H9 (cell line): ENCODE data around the gene PPP1CC. TPM values are rescaled to one million over a fixed set of nuclear protein-coding genes. Genes with fewer than 3 reads are reported as not detected.

Experiments used
- DNase-seq: peaks from one replicate; pipeline ENCODE4 v3.0.0-alpha.2; 2017
- H2AFZ ChIP-seq: one replicate; pipeline ENCODE4 v1.6.1; 2013; ENCODE audit warnings: mild to moderate bottlenecking, low read length, control low read depth, moderate library complexity
- H2AK5ac ChIP-seq: 2 replicates; pipeline ENCODE4 v1.6.1; 2013; ENCODE audit warnings: low read length, control low read depth, mixed read lengths; ENCODE audit not compliant: insufficient read length
- H2BK120ac ChIP-seq: one replicate; pipeline ENCODE4 v1.6.1; 2013; ENCODE audit warnings: low read depth, mild to moderate bottlenecking, low read length, control low read depth, inconsistent platforms; ENCODE audit not compliant: poor library complexity, severe bottlenecking
- H2BK12ac ChIP-seq: 2 replicates; pipeline ENCODE4 v1.6.1; 2013; ENCODE audit warnings: low read length, control low read depth, mixed read lengths, low read depth; ENCODE audit not compliant: insufficient read length
- H2BK15ac ChIP-seq: 2 replicates; pipeline ENCODE4 v1.6.1; 2013; ENCODE audit warnings: low read depth, low read length, control low read depth
- H2BK20ac ChIP-seq: one replicate; pipeline ENCODE4 v1.6.1; 2013; ENCODE audit warnings: low read depth, mild to moderate bottlenecking, low read length, control low read depth, inconsistent platforms; ENCODE audit not compliant: poor library complexity, severe bottlenecking
- H2BK5ac ChIP-seq: 2 replicates; pipeline ENCODE4 v1.6.1; 2013; ENCODE audit warnings: low read length, control low read depth, mixed read lengths; ENCODE audit not compliant: insufficient read length
- H3K14ac ChIP-seq: 2 replicates; pipeline ENCODE4 v1.6.1; 2013; ENCODE audit warnings: low read length, control low read depth; ENCODE audit not compliant: insufficient read depth
- H3K18ac ChIP-seq: 2 replicates; pipeline ENCODE4 v1.6.1; 2013; ENCODE audit warnings: low read depth, mild to moderate bottlenecking, mixed read lengths, low read length, control low read depth; ENCODE audit not compliant: insufficient read length
- H3K23ac ChIP-seq: 2 replicates; pipeline ENCODE4 v1.6.1; 2013; ENCODE audit warnings: low read length, control low read depth, mixed read lengths, low read depth; ENCODE audit not compliant: insufficient read length
- H3K23me2 ChIP-seq: 2 replicates; pipeline ENCODE4 v1.6.1; 2013; ENCODE audit warnings: low read depth, mild to moderate bottlenecking, mixed read lengths, low read length, control low read depth; ENCODE audit not compliant: insufficient read length, poor library complexity, severe bottlenecking
- H3K27ac ChIP-seq: 2 replicates; pipeline ENCODE4 v1.5.1; 2013; ENCODE audit warnings: low read length, control low read depth, mixed read lengths, low read depth; ENCODE audit not compliant: insufficient read length
- H3K27me3 ChIP-seq: 2 replicates; pipeline ENCODE4 v1.6.1; 2013; ENCODE audit warnings: low read length, control low read depth, inconsistent platforms; ENCODE audit not compliant: insufficient read depth
- H3K4ac ChIP-seq: 2 replicates; pipeline ENCODE4 v1.6.1; 2013; ENCODE audit warnings: low read depth, mild to moderate bottlenecking, control low read depth, inconsistent platforms, low read length, moderate library complexity
- H3K4me1 ChIP-seq: 2 replicates; pipeline ENCODE4 v1.6.1; 2013; ENCODE audit warnings: low read length, control low read depth, inconsistent platforms; ENCODE audit not compliant: insufficient read depth
- H3K4me2 ChIP-seq: 2 replicates; pipeline ENCODE4 v1.6.1; 2013; ENCODE audit warnings: low read length, control low read depth, mixed read lengths; ENCODE audit not compliant: insufficient read length, insufficient read depth
- H3K56ac ChIP-seq: 2 replicates; pipeline ENCODE4 v1.6.1; 2013; ENCODE audit warnings: low read depth, mild to moderate bottlenecking, mixed read lengths, low read length, control low read depth; ENCODE audit not compliant: insufficient read length
- H3K79me1 ChIP-seq: 2 replicates; pipeline ENCODE4 v1.6.1; 2013; ENCODE audit warnings: low read depth, mild to moderate bottlenecking, moderate library complexity, low read length, control low read depth, inconsistent platforms; ENCODE audit not compliant: insufficient read depth, poor library complexity, severe bottlenecking
- H3K79me2 ChIP-seq: 2 replicates; pipeline ENCODE4 v1.6.1; 2013; ENCODE audit warnings: low read length, control low read depth, inconsistent platforms; ENCODE audit not compliant: insufficient read depth
- H3K9ac ChIP-seq: 2 replicates; pipeline ENCODE4 v1.6.1; 2013; ENCODE audit warnings: low read length, control low read depth, mixed read lengths; ENCODE audit not compliant: insufficient read length; ENCODE audit errors: extremely low read depth
- H3K9me3 ChIP-seq: one replicate; pipeline ENCODE4 v1.6.1; 2013; ENCODE audit warnings: low read depth, low read length, inconsistent platforms; ENCODE audit not compliant: control insufficient read depth
- H3T11ph ChIP-seq: one replicate; pipeline ENCODE4 v1.6.1; 2013; ENCODE audit warnings: mild to moderate bottlenecking, low read length, control low read depth, inconsistent platforms
- H4K20me1 ChIP-seq: one replicate; pipeline ENCODE4 v1.6.1; 2013; ENCODE audit not compliant: control insufficient read depth, insufficient read length, insufficient read depth
- H4K5ac ChIP-seq: 2 replicates; pipeline ENCODE4 v1.6.1; 2013; ENCODE audit warnings: low read depth, mild to moderate bottlenecking, mixed read lengths, low read length, control low read depth; ENCODE audit not compliant: insufficient read length
- H4K8ac ChIP-seq: replicated peaks from 2 replicates; pipeline ENCODE4 v1.6.1; 2013; ENCODE audit warnings: low read length, control low read depth, mixed read lengths, low read depth; ENCODE audit not compliant: insufficient read length
- H4K91ac ChIP-seq: 2 replicates; pipeline ENCODE4 v1.6.1; 2013; ENCODE audit warnings: low read depth, mild to moderate bottlenecking, moderate library complexity, mixed read lengths, low read length, control low read depth; ENCODE audit not compliant: insufficient read length
- H3K27ac Mint-ChIP-seq, 3 experiments: 2 replicates in 2 of 3; 3 replicates in 1 of 3; pipeline ENCODE4 v1.8.0; 2020 to 2021; ENCODE audit warnings: mixed read lengths in 3 of 3, mild to moderate bottlenecking in 1 of 3, moderate library complexity in 1 of 3
- H3K27me3 Mint-ChIP-seq: 2 replicates; pipeline ENCODE4 v1.8.0; 2021; ENCODE audit warnings: low read depth, mild to moderate bottlenecking, moderate library complexity, mixed read lengths
- H3K36me3 Mint-ChIP-seq, 3 experiments: 2 replicates in 2 of 3; 3 replicates in 1 of 3; pipeline ENCODE4 v1.8.0; 2020 to 2021; ENCODE audit warnings: low read depth in 3 of 3, mixed read lengths in 3 of 3; ENCODE audit not compliant: insufficient read depth in 1 of 3
- H3K4me1 Mint-ChIP-seq, 2 experiments: 2 replicates each; pipeline ENCODE4 v1.8.0; 2020; ENCODE audit warnings: mixed read lengths in 2 of 2
- H3K4me3 Mint-ChIP-seq, 2 experiments: 2 replicates in 1 of 2; 3 replicates in 1 of 2; pipeline ENCODE4 v1.8.0; 2020 to 2021; ENCODE audit warnings: mild to moderate bottlenecking in 2 of 2, mixed read lengths in 2 of 2, moderate library complexity in 1 of 2
- H3K9me3 Mint-ChIP-seq, 2 experiments: 2 replicates in 1 of 2; 3 replicates in 1 of 2; pipeline ENCODE4 v1.8.0; 2020; ENCODE audit warnings: mild to moderate bottlenecking in 2 of 2, mixed read lengths in 2 of 2, moderate library complexity in 1 of 2
- WGBS: extraction: QIAGEN DNeasy Blood & Tissue Kit; methylation state at CpG from one replicate; pipeline ENCODE4 v1.1.7; 2013; ENCODE audit warnings: missing lambda C conversion rate, low lambda C conversion rate, mixed read lengths; ENCODE audit not compliant: insufficient read length; ENCODE audit errors: extremely low coverage; 5-methylcytosine and 5-hydroxymethylcytosine counted together
- total RNA-seq: library from RNA; stranded (reverse); gene quantifications from 2 replicates; pipeline ENCODE4 v1.2.1, GENCODE V29; 2021
- TF ChIP-seq, protein P1 (sequence below): fragments of 200-600 bp; sonication (generic); conservative IDR thresholded peaks from 3 replicates; pipeline ENCODE4 v1.8.0; 2021; ENCODE audit warnings: antibody characterized with exemption, mild to moderate bottlenecking

Gene PPP1CC
- total RNA-seq, 1 experiment from 2014 or later: 286 TPM

- Histone ChIP-seq H2BK12ac (no peak overlapping the region), H2AFZ (no peak overlapping the region), H3K23me2 (no peaks in the 10 kb centered on the region), H2AK5ac (no peak overlapping the region), H4K20me1 (no peaks in the 10 kb centered on the region), H2BK15ac (no peak overlapping the region), H2BK120ac (no peak overlapping the region), H3K14ac (no peak overlapping the region), H3K9me3 (no peaks in the 10 kb centered on the region), H3K79me1 (no peaks in the 10 kb centered on the region), H3K4ac (no peak overlapping the region), H3K4me2 (no peak overlapping the region), H3K56ac (no peak overlapping the region), H3K9ac (no peak overlapping the region), H2BK5ac (no peak overlapping the region), H3K23ac (no peak overlapping the region), H3T11ph (no peak overlapping the region), H3K4me1 (no peaks in the 10 kb centered on the region), H3K27me3 (no peaks in the 10 kb centered on the region), H3K18ac (no peak overlapping the region), H4K8ac (no peak overlapping the region), H4K91ac (no peak overlapping the region), H2BK20ac (no peak overlapping the region), H3K79me2 (no peaks in the 10 kb centered on the region), H4K5ac (no peak overlapping the region), H3K27ac (no peak overlapping the region)
- no peak overlapping the region for H3K4me3 Mint-ChIP-seq
- H3K9me3 Mint-ChIP-seq: no peaks in the 10 kb centered on the region; a peak in 1 of 5 replicates
- no peak for DNase-seq
- H3K27me3 Mint-ChIP-seq: peaks cover 4% of the 10 kb centered on the region
- H3K27ac Mint-ChIP-seq: no peak overlapping the region
- no peaks in the 10 kb centered on the region for H3K4me1 Mint-ChIP-seq
- no peaks in the 10 kb centered on the region for H3K36me3 Mint-ChIP-seq
- TF ChIP-seq, protein P1, sequence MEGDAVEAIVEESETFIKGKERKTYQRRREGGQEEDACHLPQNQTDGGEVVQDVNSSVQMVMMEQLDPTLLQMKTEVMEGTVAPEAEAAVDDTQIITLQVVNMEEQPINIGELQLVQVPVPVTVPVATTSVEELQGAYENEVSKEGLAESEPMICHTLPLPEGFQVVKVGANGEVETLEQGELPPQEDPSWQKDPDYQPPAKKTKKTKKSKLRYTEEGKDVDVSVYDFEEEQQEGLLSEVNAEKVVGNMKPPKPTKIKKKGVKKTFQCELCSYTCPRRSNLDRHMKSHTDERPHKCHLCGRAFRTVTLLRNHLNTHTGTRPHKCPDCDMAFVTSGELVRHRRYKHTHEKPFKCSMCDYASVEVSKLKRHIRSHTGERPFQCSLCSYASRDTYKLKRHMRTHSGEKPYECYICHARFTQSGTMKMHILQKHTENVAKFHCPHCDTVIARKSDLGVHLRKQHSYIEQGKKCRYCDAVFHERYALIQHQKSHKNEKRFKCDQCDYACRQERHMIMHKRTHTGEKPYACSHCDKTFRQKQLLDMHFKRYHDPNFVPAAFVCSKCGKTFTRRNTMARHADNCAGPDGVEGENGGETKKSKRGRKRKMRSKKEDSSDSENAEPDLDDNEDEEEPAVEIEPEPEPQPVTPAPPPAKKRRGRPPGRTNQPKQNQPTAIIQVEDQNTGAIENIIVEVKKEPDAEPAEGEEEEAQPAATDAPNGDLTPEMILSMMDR: no peak
- WGBS: no CpG with 5 or more reads among the region's 7 CpGs
Observed at GRCh38 chr12:110763583-110763982, 20.9 kb upstream of the PPP1CC start.
